GM18505 (cell line): ENCODE results near the gene PCYT2.

Source experiments
- ATAC-seq: cut with Tn5 transposase; IDR thresholded peaks from one replicate; pipeline ENCODE4 v1.9.1; 2021; ENCODE audit not compliant: unreplicated experiment
- POLR2A ChIP-seq: IDR thresholded peaks from 4 replicates; pipeline ENCODE4 v1.6.1; 2011; ENCODE audit warnings: borderline replicate concordance; ENCODE audit not compliant: insufficient read depth, insufficient read length; ENCODE audit errors: extremely low read depth

Gene PCYT2

GRCh38 chr17:81901167-81902022, 9.8 kb downstream of the PCYT2 start:
- no peak for ATAC-seq
- no peak for TF ChIP-seq POLR2A

GRCh38 chr17:81900181-81900820, 10.9 kb downstream of the PCYT2 start:
- no peak for ATAC-seq
- TF ChIP-seq POLR2A, result no peak

GRCh38 chr17:81899514-81900166, 11.6 kb downstream of the PCYT2 start:
- no peak for ATAC-seq
- TF ChIP-seq POLR2A, result no peak

GRCh38 chr17:81898885-81899284, 12.3 kb downstream of the PCYT2 start:
- no peak for TF ChIP-seq POLR2A
- no peak for ATAC-seq

GRCh38 chr17:81898029-81898866, 13.0 kb downstream of the PCYT2 start:
- TF ChIP-seq POLR2A, result no peak
- ATAC-seq, result no peak

GRCh38 chr17:81895400-81895799, 15.8 kb downstream of the PCYT2 start:
- no peak for TF ChIP-seq POLR2A
- ATAC-seq, result no peak

- TF ChIP-seq POLR2A, result no peak
- peak; percentile 27 for ATAC-seq
These were observed 20.0 kb downstream of the PCYT2 start for GRCh38 chr17:81891303-81891552.

GRCh38 chr17:81890447-81891302, 20.5 kb downstream of the PCYT2 start:
- TF ChIP-seq POLR2A, result no peak
- no peak for ATAC-seq

- no peak for TF ChIP-seq POLR2A
- no peak for ATAC-seq
These were observed 21.6 kb downstream of the PCYT2 start for GRCh38 chr17:81889602-81890001.

GRCh38 chr17:81888988-81889595, 22.1 kb downstream of the PCYT2 start:
- TF ChIP-seq POLR2A, result no peak
- ATAC-seq, result no peak

GRCh38 chr17:81888105-81888987, 22.9 kb downstream of the PCYT2 start:
- no peak for ATAC-seq
- TF ChIP-seq POLR2A, result no peak

- ATAC-seq, result no peak
- no peak for TF ChIP-seq POLR2A
These were observed 25.2 kb downstream of the PCYT2 start for GRCh38 chr17:81885869-81886548.
